HEK293 (cell line): ENCODE measurements around the gene WNT5B.

Experiments
- BCL6B ChIP-seq: fragments of 450-650 bp; formaldehyde crosslinking; IDR thresholded peaks from 2 replicates; pipeline ENCODE4 v1.5.1; 2017; ENCODE audit warnings: missing biosample characterization, missing genetic modification characterization
- FEZF1 ChIP-seq: fragments of 450-650 bp; formaldehyde crosslinking; IDR thresholded peaks from 2 replicates; pipeline ENCODE4 v1.5.1; 2016; ENCODE audit warnings: missing biosample characterization, missing genetic modification characterization
- PATZ1 ChIP-seq: fragments of 450-650 bp; formaldehyde crosslinking; IDR thresholded peaks from 2 replicates; pipeline ENCODE4 v1.5.1; 2016; ENCODE audit warnings: missing biosample characterization, missing genetic modification characterization
- SP2 ChIP-seq: fragments of 450-650 bp; formaldehyde crosslinking; IDR thresholded peaks from 2 replicates; pipeline ENCODE4 v1.5.1; 2016; ENCODE audit warnings: missing biosample characterization, missing genetic modification characterization
- YY1 ChIP-seq: fragments of 450-650 bp; formaldehyde crosslinking; IDR thresholded peaks from 2 replicates; pipeline ENCODE4 v1.5.1; 2018; ENCODE audit warnings: missing biosample characterization, missing genetic modification characterization
- ZBTB17 ChIP-seq: fragments of 450-650 bp; formaldehyde crosslinking; IDR thresholded peaks from 2 replicates; pipeline ENCODE4 v1.5.1; 2016; ENCODE audit warnings: missing biosample characterization, missing genetic modification characterization
- ZFP69B ChIP-seq: fragments of 450-650 bp; formaldehyde crosslinking; IDR thresholded peaks from 2 replicates; pipeline ENCODE4 v1.5.1; 2016; ENCODE audit warnings: missing biosample characterization, missing genetic modification characterization
- ZNF10 ChIP-seq: fragments of 450-650 bp; formaldehyde crosslinking; IDR thresholded peaks from 2 replicates; pipeline ENCODE4 v1.5.1; 2017; ENCODE audit warnings: missing biosample characterization, missing genetic modification characterization
- ZNF132 ChIP-seq: fragments of 450-650 bp; formaldehyde crosslinking; IDR thresholded peaks from 2 replicates; pipeline ENCODE4 v1.5.1; 2017; ENCODE audit warnings: missing biosample characterization, missing genetic modification characterization, borderline replicate concordance
- ZNF174 ChIP-seq: fragments of 450-650 bp; formaldehyde crosslinking; IDR thresholded peaks from 2 replicates; pipeline ENCODE4 v1.5.0; 2017; ENCODE audit warnings: missing biosample characterization, mild to moderate bottlenecking, missing genetic modification characterization
- ZNF223 ChIP-seq: fragments of 450-650 bp; formaldehyde crosslinking; IDR thresholded peaks from 2 replicates; pipeline ENCODE4 v1.5.1; 2016; ENCODE audit warnings: missing biosample characterization, missing genetic modification characterization
- ZNF248 ChIP-seq: fragments of 450-650 bp; formaldehyde crosslinking; IDR thresholded peaks from 2 replicates; pipeline ENCODE4 v1.5.1; 2017; ENCODE audit warnings: missing biosample characterization, missing genetic modification characterization
- ZNF266 ChIP-seq: fragments of 450-650 bp; formaldehyde crosslinking; IDR thresholded peaks from 2 replicates; pipeline ENCODE4 v1.5.1; 2016; ENCODE audit warnings: missing biosample characterization, missing genetic modification characterization, low read depth
- ZNF292 ChIP-seq: fragments of 450-650 bp; formaldehyde crosslinking; IDR thresholded peaks from 2 replicates; pipeline ENCODE4 v1.5.1; 2016; ENCODE audit warnings: low read depth, missing biosample characterization, missing genetic modification characterization, borderline replicate concordance
- ZNF366 ChIP-seq: fragments of 450-650 bp; formaldehyde crosslinking; conservative IDR thresholded peaks from 2 replicates; pipeline ENCODE4 v1.5.1; 2016; ENCODE audit warnings: missing biosample characterization, missing genetic modification characterization
- ZNF37A ChIP-seq: fragments of 450-650 bp; IDR thresholded peaks from 2 replicates; pipeline ENCODE4 v1.5.1; 2018; ENCODE audit warnings: missing biosample characterization, missing genetic modification characterization
- ZNF391 ChIP-seq: fragments of 450-650 bp; formaldehyde crosslinking; IDR thresholded peaks from 2 replicates; pipeline ENCODE4 v1.5.1; 2016; ENCODE audit warnings: low read depth, missing biosample characterization, missing genetic modification characterization, borderline replicate concordance
- ZNF501 ChIP-seq: fragments of 450-650 bp; formaldehyde crosslinking; IDR thresholded peaks from 2 replicates; pipeline ENCODE4 v1.5.1; 2016; ENCODE audit warnings: missing biosample characterization, missing genetic modification characterization
- ZNF518A ChIP-seq: fragments of 450-650 bp; formaldehyde crosslinking; conservative IDR thresholded peaks from 2 replicates; pipeline ENCODE4 v1.5.1; 2016; ENCODE audit warnings: low read depth, missing biosample characterization, missing genetic modification characterization
- ZNF596 ChIP-seq: fragments of 450-650 bp; IDR thresholded peaks from 2 replicates; pipeline ENCODE4 v1.5.0; 2018; ENCODE audit warnings: missing biosample characterization, mild to moderate bottlenecking, missing genetic modification characterization, moderate library complexity
- ZNF670 ChIP-seq: fragments of 450-650 bp; formaldehyde crosslinking; IDR thresholded peaks from 2 replicates; pipeline ENCODE4 v1.5.1; 2016; ENCODE audit warnings: missing biosample characterization, missing genetic modification characterization, low read depth
- ZNF677 ChIP-seq: fragments of 450-650 bp; IDR thresholded peaks from 2 replicates; pipeline ENCODE4 v1.5.0; 2018; ENCODE audit warnings: missing biosample characterization, mild to moderate bottlenecking, missing genetic modification characterization, moderate library complexity
- ZNF701 ChIP-seq: fragments of 450-650 bp; formaldehyde crosslinking; IDR thresholded peaks from 2 replicates; pipeline ENCODE4 v1.5.1; 2016; ENCODE audit warnings: missing biosample characterization, missing genetic modification characterization
- ZNF830 ChIP-seq: fragments of 450-650 bp; IDR thresholded peaks from 2 replicates; pipeline ENCODE4 v1.5.0; 2018; ENCODE audit warnings: missing biosample characterization, missing genetic modification characterization, low read depth, mild to moderate bottlenecking, moderate library complexity
- ZNF837 ChIP-seq: fragments of 450-650 bp; formaldehyde crosslinking; IDR thresholded peaks from 2 replicates; pipeline ENCODE4 v1.5.1; 2016; ENCODE audit warnings: missing biosample characterization, missing genetic modification characterization
- ZNF843 ChIP-seq: fragments of 450-650 bp; formaldehyde crosslinking; IDR thresholded peaks from 2 replicates; pipeline ENCODE4 v1.5.1; 2016; ENCODE audit warnings: missing biosample characterization, missing genetic modification characterization
- ZXDB ChIP-seq: fragments of 450-650 bp; formaldehyde crosslinking; IDR thresholded peaks from 2 replicates; pipeline ENCODE4 v1.5.1; 2016; ENCODE audit warnings: missing biosample characterization, missing genetic modification characterization
- TF ChIP-seq, protein P1 (sequence below): fragments of 450-650 bp; IDR thresholded peaks from 2 replicates; pipeline ENCODE4 v1.5.1; 2018; ENCODE audit warnings: missing biosample characterization, missing genetic modification characterization
- TF ChIP-seq, protein P2 (sequence below): fragments of 450-650 bp; formaldehyde crosslinking; optimal IDR thresholded peaks from 2 replicates; pipeline ENCODE3; 2016; ENCODE audit warnings: missing biosample characterization, mild to moderate bottlenecking, missing genetic modification characterization

Gene WNT5B

GRCh38 chr12:1593174-1594005 lies 35.6 kb upstream of the WNT5B start (continued):
- TF ChIP-seq ZFP69B (tag by site-specific recombination) (0 out of 2 replicates have a peak, but pooled peaks have one; percentile 31), ZNF830 (tag by site-specific recombination) (no peak), ZNF248 (no peak), ZNF266 (tag by site-specific recombination) (no peak), ZNF843 (tag by site-specific recombination) (no peak), ZNF132 (tag by site-specific recombination) (no peak), ZNF501 (tag by site-specific recombination) (peak; percentile 76), BCL6B (tag by site-specific recombination) (no peak), FEZF1 (tag by site-specific recombination) (no peak), ZNF366 (tag by site-specific recombination) (no peak), ZNF37A (tag by site-specific recombination) (no peak), ZNF677 (tag by site-specific recombination) (no peak), YY1 (peak; percentile 65; the same call in 1 of the 2 replicates), ZNF10 (tag by site-specific recombination) (0 out of 2 replicates have a peak, but pooled peaks have one; percentile 8), ZNF596 (tag by site-specific recombination) (no peak), ZNF518A (tag by site-specific recombination) (no peak), ZNF292 (tag by site-specific recombination) (no peak), ZNF223 (tag by site-specific recombination) (no peak), ZNF174 (tag by site-specific recombination) (no peak), ZXDB (tag by site-specific recombination) (peak; percentile 15; the same call in 1 of the 2 replicates), PATZ1 (peak; percentile 85), SP2 (tag by site-specific recombination) (peak; percentile 45; the same call in 1 of the 2 replicates), ZNF391 (tag by site-specific recombination) (peak; percentile 54), ZBTB17 (tag by site-specific recombination) (peak; percentile 97), ZNF837 (tag by site-specific recombination) (peak; percentile 20; the same call in 1 of the 2 replicates), ZNF670 (tag by site-specific recombination) (no peak), ZNF701 (no peak)
- TF ChIP-seq, protein P1, sequence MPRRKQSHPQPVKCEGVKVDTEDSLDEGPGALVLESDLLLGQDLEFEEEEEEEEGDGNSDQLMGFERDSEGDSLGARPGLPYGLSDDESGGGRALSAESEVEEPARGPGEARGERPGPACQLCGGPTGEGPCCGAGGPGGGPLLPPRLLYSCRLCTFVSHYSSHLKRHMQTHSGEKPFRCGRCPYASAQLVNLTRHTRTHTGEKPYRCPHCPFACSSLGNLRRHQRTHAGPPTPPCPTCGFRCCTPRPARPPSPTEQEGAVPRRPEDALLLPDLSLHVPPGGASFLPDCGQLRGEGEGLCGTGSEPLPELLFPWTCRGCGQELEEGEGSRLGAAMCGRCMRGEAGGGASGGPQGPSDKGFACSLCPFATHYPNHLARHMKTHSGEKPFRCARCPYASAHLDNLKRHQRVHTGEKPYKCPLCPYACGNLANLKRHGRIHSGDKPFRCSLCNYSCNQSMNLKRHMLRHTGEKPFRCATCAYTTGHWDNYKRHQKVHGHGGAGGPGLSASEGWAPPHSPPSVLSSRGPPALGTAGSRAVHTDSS (tag by site-specific recombination), result no peak
- TF ChIP-seq, protein P2, sequence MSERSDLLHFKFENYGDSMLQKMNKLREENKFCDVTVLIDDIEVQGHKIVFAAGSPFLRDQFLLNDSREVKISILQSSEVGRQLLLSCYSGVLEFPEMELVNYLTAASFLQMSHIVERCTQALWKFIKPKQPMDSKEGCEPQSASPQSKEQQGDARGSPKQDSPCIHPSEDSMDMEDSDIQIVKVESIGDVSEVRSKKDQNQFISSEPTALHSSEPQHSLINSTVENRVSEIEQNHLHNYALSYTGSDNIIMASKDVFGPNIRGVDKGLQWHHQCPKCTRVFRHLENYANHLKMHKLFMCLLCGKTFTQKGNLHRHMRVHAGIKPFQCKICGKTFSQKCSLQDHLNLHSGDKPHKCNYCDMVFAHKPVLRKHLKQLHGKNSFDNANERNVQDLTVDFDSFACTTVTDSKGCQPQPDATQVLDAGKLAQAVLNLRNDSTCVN, result peak; percentile 83
